ENCODE results near the gene NT5C2.
"Not testable (repeated sequence)": the region's sequence is repeated elsewhere in the genome, so short reads cannot be mapped to it uniquely, and the experiment has no call there.

The NT5C2 gene

DNA sequence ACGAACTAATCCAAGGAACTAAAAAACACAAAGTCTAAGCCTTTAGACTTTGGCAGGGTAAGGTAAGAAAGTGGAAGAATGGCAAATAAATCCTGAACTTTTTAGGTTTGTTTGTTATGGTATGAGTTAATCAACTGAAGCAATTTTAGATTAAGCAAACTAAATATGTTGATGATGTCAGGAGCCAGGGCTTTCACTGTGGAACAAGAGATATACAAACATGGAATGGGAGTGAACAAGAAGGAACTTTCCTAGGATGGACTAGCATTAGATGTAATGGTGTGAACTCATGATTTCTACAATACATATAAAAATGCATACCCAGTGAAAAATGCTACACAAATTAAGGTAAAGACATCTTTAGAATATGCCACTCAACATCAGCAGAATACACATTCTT is 35.8 kb downstream of the NT5C2 start:
- no peak for DNase-seq

GRCh38 chr10:103155471-103156085 is 37.5 kb downstream of the NT5C2 start:
- DNase-seq: no peak

DNA sequence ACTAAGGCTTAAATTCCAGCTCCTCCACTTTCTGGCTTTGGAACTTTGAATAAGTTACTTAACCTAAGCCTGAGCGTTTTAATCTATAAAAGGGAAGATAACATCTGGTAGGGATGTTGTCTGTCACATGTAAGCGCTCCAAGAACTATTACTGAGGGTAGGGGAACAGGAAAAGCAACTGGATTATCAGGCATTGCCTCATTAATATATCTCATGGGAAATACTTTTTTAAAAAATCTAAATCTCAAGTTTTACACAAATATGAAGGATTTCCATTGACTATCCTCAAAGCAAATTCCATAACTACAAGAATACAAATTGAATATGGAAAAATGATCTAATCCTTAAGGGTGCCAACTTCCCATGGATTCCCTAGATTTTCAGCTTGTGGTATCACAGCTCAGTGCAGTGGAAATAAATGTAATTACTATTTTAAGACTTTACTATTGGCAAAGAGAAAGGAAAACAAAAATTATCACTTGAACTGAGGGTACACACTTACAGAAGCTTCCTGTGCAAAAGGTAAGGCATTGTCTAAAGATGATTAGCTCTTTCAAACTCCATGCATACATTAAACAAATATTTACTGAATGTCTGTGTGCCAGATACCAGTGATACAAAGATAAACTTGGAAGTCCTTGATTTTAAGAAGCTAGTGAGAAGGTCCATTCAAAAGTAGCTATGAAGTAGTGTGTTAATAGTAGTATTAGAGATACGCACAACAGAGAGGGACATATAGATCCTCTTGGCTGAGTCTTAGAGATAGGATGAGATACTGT is 38.4 kb downstream of the NT5C2 start:
- DNase-seq: no peak

- no peak for DNase-seq
These were observed 39.5 kb downstream of the NT5C2 start for GRCh38 chr10:103153302-103154197.

- no peak for DNase-seq
These were observed 43.0 kb downstream of the NT5C2 start for GRCh38 chr10:103149991-103150622.

- DNase-seq: no peak
These were observed 45.4 kb downstream of the NT5C2 start for GRCh38 chr10:103147645-103148044.

GRCh38 chr10:103145860-103146466 is 47.1 kb downstream of the NT5C2 start:
- no peak for DNase-seq

DNA sequence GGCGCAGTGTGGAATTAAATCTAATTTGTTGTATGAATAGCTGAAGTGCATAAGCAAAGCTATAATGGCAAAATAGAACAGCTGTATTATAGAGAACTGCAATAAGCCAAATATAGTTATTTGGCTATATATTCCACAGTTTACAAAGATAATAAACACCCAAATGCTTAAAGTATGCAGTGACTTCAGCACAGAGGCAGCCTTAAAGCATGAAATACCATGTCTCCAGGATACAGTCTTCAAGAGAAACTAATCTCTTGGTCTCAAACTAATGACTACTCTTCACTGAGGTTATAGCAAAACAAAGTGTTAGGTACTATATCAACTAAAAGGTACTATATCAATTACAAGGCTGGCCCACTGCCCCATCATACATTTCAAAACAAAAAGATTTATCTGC is 48.0 kb downstream of the NT5C2 start:
- no peak for DNase-seq

DNA sequence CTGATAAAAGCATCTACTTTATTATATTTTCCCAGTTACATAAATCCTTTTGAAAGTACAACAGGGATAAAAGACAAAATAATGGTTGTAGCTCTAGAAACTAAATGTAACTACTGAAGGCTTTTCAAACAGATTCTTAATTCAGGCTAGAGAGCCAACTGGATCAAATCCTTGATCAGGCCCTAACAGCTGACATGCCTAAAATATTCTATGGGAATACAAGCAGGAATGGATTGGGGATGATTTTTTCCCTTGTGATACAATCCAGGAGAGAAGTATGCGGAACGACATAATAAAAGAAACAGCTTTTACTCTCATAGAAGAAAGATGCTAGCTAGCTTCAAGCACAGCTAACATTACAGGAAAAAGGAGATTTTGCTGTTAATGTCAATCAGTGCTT is 49.0 kb downstream of the NT5C2 start:
- DNase-seq: no peak

- not testable (repeated sequence) for DNase-seq
These were observed 49.4 kb downstream of the NT5C2 start for GRCh38 chr10:103143641-103144040.

DNA sequence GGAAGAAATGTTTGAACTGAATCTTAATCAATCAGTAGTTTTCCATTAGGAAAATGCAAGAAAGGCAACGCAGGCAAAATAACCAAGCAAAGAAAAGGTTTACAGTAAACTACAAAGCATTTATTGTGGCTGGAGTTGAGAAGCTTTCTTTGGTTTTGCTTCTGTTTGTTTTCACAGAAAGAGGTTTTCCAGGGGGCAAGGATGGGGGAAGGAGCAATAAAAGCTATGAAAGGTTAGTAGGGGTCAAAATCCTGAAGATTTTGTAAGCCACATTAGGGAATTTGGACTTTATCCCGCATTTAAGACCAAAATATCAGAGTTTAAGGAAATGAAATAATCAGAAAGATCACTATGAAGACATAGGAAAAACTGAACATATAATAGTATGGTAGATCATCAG is 51.1 kb downstream of the NT5C2 start:
- no peak for DNase-seq

GRCh38 chr10:103140469-103140868 is 52.6 kb downstream of the NT5C2 start:
- DNase-seq: no peak

DNA sequence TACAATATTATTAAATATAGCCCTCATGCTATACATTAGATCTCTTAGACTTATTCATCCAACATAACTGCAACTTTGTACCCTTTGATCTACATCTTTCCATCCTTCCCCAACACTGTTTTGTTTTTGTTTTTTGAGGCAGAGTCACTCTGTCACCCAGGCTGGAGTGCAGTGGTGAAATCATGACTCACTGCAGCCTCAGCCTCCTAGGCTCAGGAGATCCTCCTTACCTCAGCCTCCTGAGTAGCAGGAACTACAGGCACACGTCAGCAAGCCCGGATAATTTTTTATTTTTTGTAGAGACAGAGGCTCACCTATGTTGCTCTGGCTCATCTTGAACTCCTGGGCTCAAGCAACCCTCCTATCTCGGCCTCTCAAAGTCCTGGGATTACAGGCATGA is 53.3 kb downstream of the NT5C2 start:
- DNase-seq: no peak

DNA sequence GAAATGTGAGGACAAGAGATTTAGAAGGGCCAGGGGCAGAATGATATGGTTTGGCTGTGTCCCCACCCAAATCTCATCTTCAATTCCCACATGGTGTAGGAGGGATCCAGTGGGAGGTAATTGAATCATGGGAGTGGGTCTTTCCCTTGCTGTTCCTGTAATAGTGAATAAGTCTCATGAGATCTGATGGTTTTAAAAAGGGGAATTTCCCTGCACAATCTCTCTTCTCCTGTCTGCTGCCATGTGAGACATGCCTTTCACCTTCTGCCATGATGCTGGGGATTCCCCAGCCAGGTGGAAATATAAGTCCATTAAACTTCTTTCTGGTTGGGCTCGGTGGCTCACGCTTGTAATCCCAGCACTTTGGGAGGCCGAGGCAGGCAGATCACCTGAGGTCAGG is 57.9 kb downstream of the NT5C2 start:
- not testable (repeated sequence) for DNase-seq

DNA sequence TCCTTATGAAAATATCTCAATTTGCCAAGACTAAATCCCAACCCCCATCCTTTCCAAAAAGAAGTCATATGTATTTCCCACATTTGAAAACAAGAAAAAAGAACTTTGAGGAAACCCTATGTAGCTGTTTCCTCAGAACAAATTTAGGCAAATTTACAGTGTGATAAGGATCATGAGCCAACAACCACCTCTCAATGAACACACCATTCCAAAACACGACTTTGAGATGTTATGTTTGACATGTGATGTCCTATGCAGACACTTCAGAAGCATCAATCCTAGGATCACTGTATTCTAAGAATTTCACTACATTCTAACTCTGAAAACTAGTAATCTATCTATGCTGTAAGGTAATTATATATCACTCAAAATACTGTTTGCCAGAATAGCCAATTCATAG is 62.2 kb downstream of the NT5C2 start:
- no peak for DNase-seq

DNA sequence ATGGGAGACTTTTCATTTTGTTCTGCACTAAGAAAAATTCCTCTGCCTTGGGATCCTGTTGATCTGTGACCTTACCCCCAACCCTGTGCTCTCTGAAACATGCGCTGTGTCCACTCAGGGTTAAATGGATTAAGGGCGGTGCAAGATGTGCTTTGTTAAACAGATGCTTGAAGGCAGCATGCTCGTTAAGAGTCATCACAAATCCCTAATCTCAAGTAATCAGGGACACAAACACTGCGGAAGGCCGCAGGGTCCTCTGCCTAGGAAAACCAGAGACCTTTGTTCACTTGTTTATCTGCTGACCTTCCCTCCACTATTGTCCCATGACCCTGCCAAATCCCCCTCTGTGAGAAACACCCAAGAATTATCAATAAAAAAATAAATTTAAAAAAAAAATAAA is 62.9 kb downstream of the NT5C2 start:
- not testable (repeated sequence) for DNase-seq

- DNase-seq: no peak
These were observed 65.8 kb downstream of the NT5C2 start for GRCh38 chr10:103127241-103127640.

DNA sequence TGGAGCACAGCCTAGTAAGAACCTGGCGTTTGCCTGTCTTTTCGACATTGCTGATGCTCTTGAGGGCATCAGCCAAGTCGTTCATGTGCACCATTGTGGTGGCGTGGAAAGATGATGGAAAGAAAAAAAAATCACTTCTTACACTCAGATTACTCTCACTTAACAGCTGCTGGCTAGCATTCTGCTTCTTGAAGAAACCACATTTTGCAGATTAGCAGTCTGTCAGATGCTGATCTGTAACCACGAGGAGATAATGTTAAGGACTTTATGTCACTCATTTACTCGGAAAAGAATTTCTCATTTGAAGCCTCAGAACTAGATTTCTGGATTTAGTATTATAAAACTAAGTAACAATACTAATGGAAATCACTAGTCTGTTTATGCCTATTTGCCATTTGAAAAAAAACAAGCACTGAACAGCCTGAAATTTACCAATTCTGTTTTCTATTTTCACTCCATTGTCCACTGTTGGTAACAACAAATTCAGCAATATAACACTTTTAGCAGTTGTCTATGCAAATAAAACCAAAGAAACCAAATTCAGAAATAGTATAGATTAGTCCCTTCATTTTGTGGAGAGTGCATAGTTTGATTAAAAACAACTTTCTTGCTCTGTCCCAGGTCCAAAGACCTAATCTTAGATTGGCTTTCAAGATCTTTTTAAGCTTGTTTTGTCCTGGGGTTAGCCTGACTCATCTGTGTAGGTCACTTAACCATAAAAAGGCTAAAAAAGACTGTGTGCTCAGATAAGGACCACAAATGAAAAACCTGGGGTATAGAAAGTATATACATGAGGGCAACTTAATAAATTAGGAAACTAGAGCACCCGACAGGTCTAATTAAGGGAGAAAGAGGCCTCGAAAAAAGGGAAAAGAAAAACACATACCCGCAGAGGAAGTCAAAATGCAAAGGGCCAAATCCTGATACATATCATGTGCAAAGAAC is 67.5 kb downstream of the NT5C2 start:
- no peak for DNase-seq

DNA sequence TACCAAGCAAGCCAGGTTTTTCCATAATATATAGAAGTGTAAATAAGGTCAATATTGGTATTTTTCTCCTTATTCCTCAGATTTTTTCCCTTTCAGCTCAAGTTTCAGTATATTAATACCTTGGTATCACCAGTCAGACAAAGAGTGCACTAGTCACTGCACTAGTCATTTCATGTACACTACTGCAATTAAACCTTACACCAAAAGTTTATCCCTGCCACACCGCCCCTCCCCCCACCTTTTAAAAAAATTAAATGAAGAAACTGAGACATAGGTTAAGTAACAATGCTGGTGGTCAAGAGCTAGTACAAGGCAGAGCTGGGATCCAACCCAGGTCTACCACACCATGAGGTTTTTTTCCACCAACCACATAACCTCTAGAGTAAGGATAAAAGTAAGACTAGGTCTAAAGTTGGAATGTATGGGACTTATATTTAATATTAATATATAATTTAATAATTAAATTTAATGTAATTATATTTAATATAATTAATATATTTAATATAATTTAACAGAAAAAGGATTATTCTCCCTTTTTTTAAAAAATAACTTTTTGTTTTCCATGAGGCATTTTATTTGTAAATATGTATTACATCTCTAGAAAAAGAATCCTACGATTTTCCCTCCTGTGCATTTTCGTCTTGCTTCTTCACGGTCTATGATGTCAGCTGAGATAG is 68.5 kb downstream of the NT5C2 start:
- DNase-seq: no peak

DNA sequence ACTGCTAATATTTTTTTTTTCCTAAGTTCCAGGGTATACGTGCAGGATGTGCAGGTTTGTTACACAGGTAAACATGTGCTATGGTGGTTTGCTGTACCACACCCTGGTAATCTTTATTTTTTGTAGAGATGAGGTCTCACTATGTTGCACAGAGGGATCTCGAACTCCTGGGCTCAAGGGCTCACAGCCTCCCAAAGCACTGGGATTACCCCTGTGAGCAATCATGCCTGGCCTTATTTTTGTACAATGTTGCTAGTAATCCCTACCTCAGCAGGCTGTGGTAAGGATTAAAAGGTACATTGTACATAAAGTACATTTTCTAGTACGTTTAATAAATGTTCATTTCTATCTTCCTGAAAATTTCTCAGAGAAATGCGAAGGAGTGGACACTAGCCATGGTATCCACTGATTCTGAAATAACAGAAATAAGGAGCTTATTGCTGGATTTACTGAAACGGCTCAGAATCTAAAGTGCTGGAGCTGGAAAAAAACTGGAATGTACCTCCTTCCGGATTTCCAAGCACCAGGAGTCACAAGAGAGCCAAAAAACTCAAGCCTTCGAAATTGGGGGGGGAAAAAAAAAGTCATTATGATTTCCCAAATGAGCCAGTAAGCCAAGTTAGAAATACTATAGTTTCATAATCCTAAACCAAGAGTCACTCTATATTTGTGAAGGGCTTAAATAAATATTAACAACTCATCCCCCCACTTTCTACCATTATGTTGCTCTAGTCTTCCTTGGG is 69.6 kb downstream of the NT5C2 start:
- DNase-seq: no peak
